COLO668 (cell line): ENCODE results near the gene MIX23.
A peak's percentile ranks its signal among the peaks of the same experiment; 100 is the strongest.
"Not testable (repeated sequence)": the region's sequence is repeated elsewhere in the genome, so short reads cannot be mapped to it uniquely, and the experiment has no call there.

Experiments
- DNase-seq: peaks from one replicate; lab custom pipeline; 2025; ENCODE audit not compliant: unreplicated experiment; lab: John Stamatoyannopoulos, UW

The MIX23 gene

GRCh38 chr3:122392868-122393844 lies 10.1 kb upstream of the MIX23 start:
- no peak for DNase-seq

- DNase-seq: no peak
Measured at GRCh38 chr3:122391681-122392446, 8.8 kb upstream of the MIX23 start.

GRCh38 chr3:122390665-122391064 lies 7.6 kb upstream of the MIX23 start:
- DNase-seq: no peak

GRCh38 chr3:122389892-122390291 lies 6.9 kb upstream of the MIX23 start:
- no peak for DNase-seq

DNA sequence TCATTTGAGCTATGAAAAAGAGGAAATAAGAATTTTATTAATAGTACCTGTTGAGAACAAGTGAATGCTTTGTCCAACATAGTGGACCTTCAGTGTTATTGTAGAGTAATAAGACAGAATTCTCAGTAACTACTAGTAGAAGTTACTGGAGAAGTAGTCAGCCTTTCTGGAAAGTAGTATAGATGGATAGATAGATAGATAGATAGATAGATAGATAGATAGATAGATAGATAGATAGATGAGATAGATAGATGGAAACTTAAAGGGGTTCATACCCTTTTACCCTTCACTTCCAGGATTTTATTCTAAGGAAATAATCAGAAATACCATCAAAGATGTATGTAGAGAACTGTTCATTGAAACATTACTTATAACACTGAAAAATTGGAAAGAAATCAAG lies 6.2 kb upstream of the MIX23 start:
- no peak for DNase-seq

- DNase-seq: no peak
Measured at GRCh38 chr3:122387709-122388108, 4.7 kb upstream of the MIX23 start.

GRCh38 chr3:122383771-122384697 lies 1.0 kb upstream of the MIX23 start, which contains the start of gene FAM162A:
FAM162A (plus strand) TSS chr3:122384182; CDS start chr3:122384266, 84 bp downstream.
- peak; percentile 95 for DNase-seq

DNA sequence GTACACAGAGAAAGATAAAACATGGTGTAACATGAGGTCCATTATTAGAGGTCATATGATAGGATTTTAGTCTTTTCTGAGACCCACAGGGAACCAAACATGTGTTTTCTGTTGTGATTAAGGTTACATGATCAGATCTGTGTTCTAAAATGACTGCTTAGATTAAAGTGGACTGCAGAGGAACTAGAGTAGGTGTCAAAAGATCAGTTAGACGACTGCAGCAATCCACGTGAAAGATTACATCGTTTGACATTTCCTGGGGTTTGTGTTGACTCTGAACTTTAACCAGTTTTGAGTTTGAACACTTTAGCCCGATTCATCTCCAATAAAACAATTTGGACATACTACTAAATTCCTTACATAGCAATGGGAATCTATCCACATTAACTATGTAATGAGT lies 5.1 kb downstream of the MIX23 start:
- no peak for DNase-seq

- DNase-seq: no peak
Measured at GRCh38 chr3:122374034-122374433, 9.0 kb downstream of the MIX23 start.

- DNase-seq: no peak
Measured at GRCh38 chr3:122366379-122366749, 16.7 kb downstream of the MIX23 start.

- DNase-seq: not testable (repeated sequence)
Measured at GRCh38 chr3:122365582-122366378, 17.3 kb downstream of the MIX23 start.

- DNase-seq: no peak
Measured at GRCh38 chr3:122365073-122365472, 18.0 kb downstream of the MIX23 start.

GRCh38 chr3:122364490-122364889 lies 18.5 kb downstream of the MIX23 start:
- no peak for DNase-seq

DNA sequence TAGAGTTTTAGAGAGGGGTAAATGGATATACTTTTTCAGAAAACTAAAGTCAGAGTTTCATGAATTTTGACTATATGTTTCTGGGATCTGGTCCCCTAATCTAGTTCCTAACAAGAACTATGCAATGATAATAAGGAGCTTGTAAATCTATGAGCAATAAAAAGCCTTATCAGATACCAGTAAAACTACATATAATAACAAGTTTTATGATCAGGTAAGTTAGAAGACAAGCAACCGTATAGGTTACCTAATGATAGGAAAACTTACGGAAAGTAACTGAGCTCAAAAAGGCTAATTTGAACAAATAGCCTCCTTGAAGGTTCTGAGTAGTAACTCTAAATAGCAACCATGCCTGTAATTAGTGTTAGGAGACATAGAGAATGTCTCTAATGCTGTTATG lies 21.0 kb downstream of the MIX23 start:
- no peak for DNase-seq

DNA sequence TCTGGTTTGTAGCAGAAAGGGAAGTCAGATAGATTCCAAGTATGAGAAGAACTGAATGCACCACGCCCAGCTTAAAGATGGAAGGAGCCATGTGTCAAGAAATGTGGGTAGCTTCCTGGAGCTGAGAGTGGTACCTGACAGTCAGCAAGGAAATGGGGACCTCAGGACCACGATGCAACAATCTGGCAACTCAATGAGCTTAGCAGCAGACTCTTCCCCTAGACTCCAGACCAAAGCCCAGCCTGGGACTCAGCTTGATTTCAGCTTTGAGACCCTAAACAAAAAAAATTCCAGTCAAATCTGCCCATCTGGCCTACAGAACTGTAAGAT lies 24.4 kb downstream of the MIX23 start:
- DNase-seq: no peak

GRCh38 chr3:122357828-122358702 lies 25.0 kb downstream of the MIX23 start:
- DNase-seq: no peak

DNA sequence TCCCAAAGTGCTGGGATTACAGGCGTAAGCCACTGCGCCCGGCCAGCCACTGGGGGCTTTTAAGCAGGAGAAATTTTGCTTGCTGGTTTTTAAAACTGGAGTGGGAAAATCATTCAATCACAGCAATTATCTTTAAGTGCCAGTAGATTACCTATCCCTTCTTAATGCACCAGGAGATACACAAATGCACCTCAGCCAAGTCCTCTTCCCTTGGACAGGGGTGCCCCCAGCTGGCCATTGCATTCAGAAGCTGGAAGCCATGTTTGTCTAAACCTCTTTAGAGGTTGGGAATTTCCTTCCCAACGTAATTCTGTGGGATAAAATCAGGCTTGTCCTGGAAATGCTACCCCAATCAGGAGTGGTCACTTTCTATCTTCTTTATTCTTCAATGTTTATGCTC lies 26.6 kb downstream of the MIX23 start:
- peak; percentile 7 for DNase-seq

DNA sequence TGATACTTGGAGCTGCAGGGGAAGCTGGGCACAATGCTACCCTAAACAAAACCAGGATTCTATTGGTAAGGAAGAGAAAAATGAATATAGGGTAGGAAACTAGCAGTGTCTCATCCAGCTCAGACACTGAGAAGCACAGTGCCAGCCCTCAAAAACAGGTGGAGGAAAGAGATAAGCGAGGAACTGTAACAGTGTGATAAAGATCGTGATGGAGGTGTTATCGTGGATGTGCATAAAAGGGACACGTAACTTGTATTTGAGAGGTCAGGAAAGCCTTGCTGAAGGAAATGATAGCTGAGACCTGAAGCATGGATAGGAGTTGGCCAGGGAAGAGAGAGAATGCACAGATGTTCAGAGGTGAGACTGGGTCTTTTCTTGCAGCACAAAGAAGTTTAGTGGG lies 27.4 kb downstream of the MIX23 start:
- no peak for DNase-seq

- DNase-seq: no peak
Measured at GRCh38 chr3:122353893-122354401, 29.1 kb downstream of the MIX23 start.
